ENCODE measurements around the gene FAM229A.

FAM229A gene

DNA sequence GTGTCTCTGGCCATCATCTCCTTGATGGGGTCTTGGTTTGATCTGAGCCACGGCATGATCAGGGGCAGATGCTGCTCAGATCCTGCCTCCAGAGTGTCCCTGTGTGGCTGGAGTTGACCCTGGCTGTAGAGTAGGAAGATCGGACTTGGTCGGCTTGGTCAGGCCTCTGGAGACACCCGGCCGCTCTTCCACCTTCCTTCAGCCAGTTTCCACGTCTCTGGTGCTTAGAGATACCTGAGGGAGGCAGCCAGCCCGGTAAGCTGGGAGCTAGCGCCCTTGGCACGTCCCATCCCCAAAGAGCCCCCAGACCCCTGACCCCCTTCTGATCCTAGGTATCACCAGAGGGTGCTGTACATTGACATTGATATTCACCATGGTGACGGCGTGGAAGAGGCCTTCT, 35.1 kb downstream of the FAM229A start:
- DNase-seq, result no peak

GRCh38 chr1:32321712-32322291, 40.5 kb downstream of the FAM229A start:
- peak; percentile 29 for DNase-seq

DNA sequence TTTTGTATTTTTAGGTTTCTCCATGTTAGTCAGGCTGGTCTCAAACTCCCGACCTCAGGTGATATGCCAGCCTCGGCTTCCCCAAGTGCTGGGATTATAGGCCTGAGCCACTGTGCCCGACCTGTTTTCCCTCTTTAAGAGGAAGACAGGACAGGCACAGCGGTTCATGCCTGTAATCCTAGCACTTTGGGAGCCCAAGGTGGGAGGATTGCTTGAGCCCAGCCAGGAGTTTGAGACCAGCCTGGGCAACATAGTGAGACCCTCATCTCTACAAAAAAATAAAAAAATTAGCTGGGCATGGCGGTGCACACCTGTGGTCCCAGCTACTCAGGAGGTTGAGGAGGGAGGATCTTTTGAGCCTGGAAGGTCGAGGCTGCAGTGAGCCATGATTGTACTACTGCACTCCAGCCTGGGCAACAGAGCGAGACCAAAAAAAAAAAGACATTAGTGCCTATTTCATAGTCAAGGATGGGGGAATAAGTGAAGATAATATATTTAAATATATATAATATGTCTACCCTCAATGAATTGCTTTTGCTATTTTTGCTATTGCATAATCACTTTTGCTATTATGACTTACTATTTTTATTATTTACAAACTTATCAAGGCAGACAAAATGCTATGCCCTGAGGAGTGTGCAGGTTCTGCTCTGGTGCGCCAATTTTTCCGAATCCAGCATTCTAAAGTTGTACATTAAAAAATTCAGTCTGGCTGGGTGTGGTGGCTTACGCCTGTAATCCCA, 44.0 kb downstream of the FAM229A start:
- DNase-seq, result no peak

GRCh38 chr1:32316903-32317277, 45.4 kb downstream of the FAM229A start:
- no peak for DNase-seq

DNA sequence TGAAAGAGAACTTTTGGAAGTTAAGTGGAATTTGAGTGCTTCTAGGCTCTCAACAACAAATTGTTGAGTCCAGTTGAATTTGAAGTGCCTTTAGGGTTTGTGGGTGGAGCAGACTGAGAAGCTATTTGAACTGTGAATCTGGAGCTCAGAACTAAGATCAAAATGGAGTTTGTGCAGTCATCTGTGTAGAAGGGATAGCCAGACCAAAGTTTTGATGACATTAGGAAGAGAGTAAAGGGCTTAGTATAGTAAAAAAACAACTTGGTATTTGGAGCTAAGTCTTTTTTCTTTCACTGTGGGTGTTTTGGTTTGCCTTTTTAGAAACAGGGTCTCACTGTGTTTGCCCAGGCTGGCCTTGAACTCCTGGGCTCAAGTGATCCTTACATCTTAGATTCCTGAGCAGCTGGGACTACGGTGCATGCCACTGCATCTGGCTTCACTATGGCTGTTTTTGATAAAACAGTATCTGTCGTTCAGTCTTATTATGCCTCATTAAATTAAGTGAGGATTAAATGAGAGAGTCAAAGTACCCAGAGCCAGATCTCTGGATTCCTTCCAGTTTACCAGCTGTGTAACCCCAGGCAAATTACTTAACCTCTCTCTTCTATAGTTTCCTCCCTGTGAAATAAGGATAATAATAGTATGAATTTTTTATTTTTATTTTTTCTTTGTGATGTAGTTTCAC, 50.4 kb downstream of the FAM229A start:
- no peak for DNase-seq
